CD4-positive, alpha-beta memory T cell (primary cell): ENCODE measurements around the gene SREK1IP1. TPM values are rescaled to one million over a fixed set of nuclear protein-coding genes. Genes with fewer than 3 reads are reported as not detected.

Experiments
- CTCF ChIA-PET: fragments of 350-600 bp; sonication (Branson Sonifier 250); formaldehyde crosslinking; loops from one replicate; lab custom pipeline; 2021; ENCODE audit warnings: inconsistent platforms; ENCODE audit not compliant: partially characterized antibody; lab: Charles Lee
- POLR2A ChIA-PET: fragments of 350-600 bp; sonication (Branson Sonifier 250); formaldehyde crosslinking; loops from one replicate; lab custom pipeline; 2021; ENCODE audit not compliant: partially characterized antibody; lab: Charles Lee
- DNase-seq, 5 donors: peaks; one replicate each; pipeline versions ENCODE4 v3.0.0 to v3.0.0-alpha.2; 2020 to 2022; ENCODE audit warnings: mixed read lengths in 1 of 5
- H3K27ac ChIP-seq: one replicate; pipeline ENCODE4 v1.7.0; 2013; ENCODE audit warnings: low read depth, low read length
- H3K27me3 ChIP-seq: 2 replicates; pipeline ENCODE4 v1.7.0; 2013; ENCODE audit warnings: mild to moderate bottlenecking, low read length, moderate library complexity; ENCODE audit not compliant: insufficient read depth
- H3K36me3 ChIP-seq: 2 replicates; pipeline ENCODE4 v1.7.0; 2013; ENCODE audit warnings: mild to moderate bottlenecking, low read length, moderate library complexity; ENCODE audit not compliant: insufficient read depth
- H3K4me1 ChIP-seq: 2 replicates; pipeline ENCODE4 v1.7.0; 2013; ENCODE audit warnings: mild to moderate bottlenecking, low read length, moderate library complexity; ENCODE audit not compliant: insufficient read depth
- H3K4me3 ChIP-seq, 2 donors: one replicate each; pipeline ENCODE4 v1.7.0; 2013; ENCODE audit warnings: low read length in 2 of 2, mild to moderate bottlenecking in 1 of 2
- H3K9me3 ChIP-seq, 2 donors: one replicate each; pipeline ENCODE4 v1.7.0; 2013; ENCODE audit warnings: low read length in 2 of 2, control low read depth in 1 of 2; ENCODE audit not compliant: control insufficient read depth in 1 of 2
- H3K27ac Mint-ChIP-seq, 7 donors: one replicate each; pipeline ENCODE4 v1.8.0; 2020 to 2021; ENCODE audit warnings: mixed read lengths in 7 of 7, mild to moderate bottlenecking in 6 of 7, inconsistent platforms in 3 of 7, moderate library complexity in 3 of 7
- H3K27me3 Mint-ChIP-seq, 2 donors: one replicate each; pipeline ENCODE4 v1.8.0; 2020 to 2021; ENCODE audit warnings: mixed read lengths in 2 of 2
- H3K36me3 Mint-ChIP-seq, 2 donors: one replicate each; pipeline ENCODE4 v1.8.0; 2020 to 2021; ENCODE audit warnings: mixed read lengths in 2 of 2, inconsistent platforms in 1 of 2, mild to moderate bottlenecking in 1 of 2
- H3K4me1 Mint-ChIP-seq, 4 donors: one replicate each; pipeline ENCODE4 v1.8.0; 2020 to 2021; ENCODE audit warnings: mixed read lengths in 4 of 4, mild to moderate bottlenecking in 1 of 4
- H3K4me3 Mint-ChIP-seq, 8 donors: one replicate each; pipeline ENCODE4 v1.8.0; 2020 to 2021; ENCODE audit warnings: mixed read lengths in 8 of 8, mild to moderate bottlenecking in 7 of 8, moderate library complexity in 6 of 8, inconsistent platforms in 3 of 8
- H3K9me3 Mint-ChIP-seq, 8 donors: one replicate each; pipeline ENCODE4 v1.8.0; 2020 to 2021; ENCODE audit warnings: mixed read lengths in 8 of 8, mild to moderate bottlenecking in 5 of 8, inconsistent platforms in 3 of 8, moderate library complexity in 1 of 8
- intact Hi-C: fragments of 100-400 bp; cut with micrococcal nuclease; formaldehyde crosslinking; loops from one replicate; pipeline ENCODE4 v1.15.1; 2023
- polyA plus RNA-seq, 2 donors: library from polyadenylated mRNA; unstranded; fragments of 300-500 nt; fragmentation: Illumina TruSeq; gene quantifications; one replicate each; pipeline ENCODE4 v1.2.3, GENCODE V29; 2021
- total RNA-seq, 2 experiments: library from RNA; stranded (reverse); gene quantifications; one replicate each; pipeline ENCODE4 v1.2.3, GENCODE V29; 2021

Gene SREK1IP1
- total and polyA plus RNA-seq, 4 experiments from 2014 or later: 18.4 to 28.3 (median 19.8) TPM

DNA sequence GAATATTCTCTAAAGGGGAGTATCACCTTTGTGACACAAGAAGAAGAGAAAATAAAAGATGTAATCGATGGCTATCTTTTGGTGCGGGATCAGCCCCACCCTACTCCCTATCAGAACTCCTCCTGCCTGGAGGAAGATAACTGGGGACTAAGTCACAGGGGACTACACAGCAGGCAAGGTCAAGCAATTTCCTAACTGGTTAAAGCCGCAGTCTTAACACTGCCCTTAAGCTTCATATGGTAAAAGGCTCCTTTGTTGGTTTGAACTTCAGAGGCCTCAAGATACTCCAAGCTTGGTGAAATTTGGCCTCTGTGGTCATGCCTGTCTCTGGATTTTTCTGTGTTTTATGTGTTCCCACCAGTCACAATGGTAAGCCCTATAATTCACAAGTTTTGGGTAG is 79.5 kb downstream of the SREK1IP1 start:
- no peak overlapping the region for H3K4me3 ChIP-seq
- H3K4me1 ChIP-seq: peaks cover 5% of the 10 kb centered on the region
- H3K27me3 ChIP-seq: peaks cover 4% of the 10 kb centered on the region
- ChIA-PET CTCF (no interaction called here), POLR2A (no interaction called here)
- no peaks in the 10 kb centered on the region for H3K36me3 ChIP-seq
- H3K36me3 Mint-ChIP-seq: no peaks in the 10 kb centered on the region
- no peaks in the 10 kb centered on the region for H3K9me3 ChIP-seq
- H3K27me3 Mint-ChIP-seq: peaks cover 19 to 46% of the 10 kb centered on the region in 2 donors
- no peak overlapping the region for H3K27ac ChIP-seq
- intact Hi-C loops: no loop called here
- DNase-seq: no peak
- H3K4me3 Mint-ChIP-seq: no peak overlapping the region
- peaks cover 0 to 4% (median 0%) of the 10 kb centered on the region in 8 donors for H3K9me3 Mint-ChIP-seq
- H3K4me1 Mint-ChIP-seq: peaks cover 4 to 8% (median 6%) of the 10 kb centered on the region in 4 donors
- no peak overlapping the region for H3K27ac Mint-ChIP-seq

GRCh38 chr5:64688391-64688790 is 80.1 kb downstream of the SREK1IP1 start:
- Histone ChIP-seq H3K27ac (no peak overlapping the region), H3K36me3 (no peaks in the 10 kb centered on the region), H3K4me3 (no peak overlapping the region), H3K9me3 (no peaks in the 10 kb centered on the region), H3K27me3 (peaks cover 4% of the 10 kb centered on the region), H3K4me1 (peaks cover 5% of the 10 kb centered on the region)
- ChIA-PET POLR2A (no interaction called here), CTCF (no interaction called here)
- no peak overlapping the region for H3K4me3 Mint-ChIP-seq
- H3K9me3 Mint-ChIP-seq: peaks cover 0 to 2% (median 0%) of the 10 kb centered on the region in 8 donors
- peaks cover 19 to 43% of the 10 kb centered on the region in 2 donors for H3K27me3 Mint-ChIP-seq
- H3K36me3 Mint-ChIP-seq: no peaks in the 10 kb centered on the region
- DNase-seq: no peak
- intact Hi-C loops: no loop called here
- H3K4me1 Mint-ChIP-seq: peaks cover 4 to 8% (median 6%) of the 10 kb centered on the region in 4 donors
- no peak overlapping the region for H3K27ac Mint-ChIP-seq

DNA sequence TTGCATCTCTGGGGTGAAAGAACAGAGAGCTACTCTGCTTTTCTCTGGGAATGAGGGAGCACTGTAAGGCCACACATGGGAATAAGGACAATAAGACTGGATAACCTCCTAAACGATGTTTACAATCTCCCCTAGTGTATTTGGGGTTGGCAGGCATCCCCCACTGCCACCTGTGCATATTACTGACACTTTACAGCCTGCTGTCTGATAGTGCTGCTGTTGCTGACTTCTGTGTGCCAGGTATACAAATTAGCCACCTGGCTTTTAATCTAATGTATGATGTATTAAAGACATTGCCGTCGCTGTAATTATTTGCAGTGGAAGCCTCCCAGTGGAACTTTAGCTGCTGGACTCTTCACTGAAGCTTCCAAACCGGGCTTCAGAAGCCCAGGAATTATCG is 82.6 kb downstream of the SREK1IP1 start:
- H3K27ac Mint-ChIP-seq: no peak overlapping the region
- no peak overlapping the region for H3K4me3 Mint-ChIP-seq
- ChIA-PET CTCF (no interaction called here), POLR2A (no interaction called here)
- Histone ChIP-seq H3K36me3 (no peaks in the 10 kb centered on the region), H3K27me3 (peaks cover 4% of the 10 kb centered on the region), H3K4me1 (peaks cover 5% of the 10 kb centered on the region), H3K27ac (no peak overlapping the region), H3K9me3 (no peaks in the 10 kb centered on the region), H3K4me3 (no peak overlapping the region)
- intact Hi-C loops: no loop called here
- H3K4me1 Mint-ChIP-seq: peaks cover 4 to 8% (median 6%) of the 10 kb centered on the region in 4 donors
- no peaks in the 10 kb centered on the region for H3K9me3 Mint-ChIP-seq
- DNase-seq: no peak
- peaks cover 11 to 31% of the 10 kb centered on the region in 2 donors for H3K27me3 Mint-ChIP-seq
- H3K36me3 Mint-ChIP-seq: no peaks in the 10 kb centered on the region

DNA sequence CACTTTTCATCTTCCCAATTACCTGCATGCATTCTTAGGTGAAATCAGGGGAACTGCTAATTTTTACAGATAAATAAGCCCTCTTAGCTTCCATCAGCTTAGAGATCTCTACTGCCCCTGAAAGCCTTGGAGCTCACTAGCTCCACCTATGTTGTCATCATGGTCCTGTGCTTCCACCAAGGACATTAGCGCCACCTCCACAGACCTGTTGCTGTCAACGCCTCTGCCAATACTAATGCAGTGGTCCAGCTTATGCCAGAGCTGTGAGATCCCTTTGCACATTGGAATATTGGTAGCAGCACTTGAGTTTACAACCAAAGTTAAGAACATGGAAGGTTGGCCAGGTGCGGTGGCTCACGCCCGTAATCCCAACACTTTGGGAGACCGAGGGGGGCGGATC is 85.9 kb downstream of the SREK1IP1 start:
- Histone ChIP-seq H3K27ac (no peak overlapping the region), H3K36me3 (no peaks in the 10 kb centered on the region), H3K4me3 (no peak overlapping the region), H3K27me3 (no peaks in the 10 kb centered on the region), H3K4me1 (no peaks in the 10 kb centered on the region), H3K9me3 (no peaks in the 10 kb centered on the region)
- Mint-ChIP-seq H3K4me1 (peaks cover 0 to 2% (median 0%) of the 10 kb centered on the region in 4 donors), H3K36me3 (no peaks in the 10 kb centered on the region), H3K27ac (no peak overlapping the region), H3K4me3 (no peak overlapping the region), H3K27me3 (peaks cover 5 to 21% of the 10 kb centered on the region in 2 donors), H3K9me3 (no peaks in the 10 kb centered on the region)
- intact Hi-C loops: no loop called here
- DNase-seq: no peak
- POLR2A ChIA-PET: no interaction called here
- CTCF ChIA-PET: no interaction called here

GRCh38 chr5:64680289-64680688 is 88.2 kb downstream of the SREK1IP1 start:
- intact Hi-C loops: no loop called here
- no peaks in the 10 kb centered on the region for H3K36me3 Mint-ChIP-seq
- no peaks in the 10 kb centered on the region for H3K9me3 Mint-ChIP-seq
- H3K4me3 ChIP-seq: no peak overlapping the region
- peaks cover 0 to 2% (median 0%) of the 10 kb centered on the region in 4 donors for H3K4me1 Mint-ChIP-seq
- DNase-seq: no peak
- no peaks in the 10 kb centered on the region for H3K36me3 ChIP-seq
- H3K27me3 Mint-ChIP-seq: peaks cover 6 to 19% of the 10 kb centered on the region in 2 donors
- no peaks in the 10 kb centered on the region for H3K27me3 ChIP-seq
- no peak overlapping the region for H3K27ac ChIP-seq
- no peak overlapping the region for H3K4me3 Mint-ChIP-seq
- H3K9me3 ChIP-seq: no peaks in the 10 kb centered on the region
- CTCF ChIA-PET: no interaction called here
- no peaks in the 10 kb centered on the region for H3K4me1 ChIP-seq
- POLR2A ChIA-PET: no interaction called here
- H3K27ac Mint-ChIP-seq: no peak overlapping the region

- DNase-seq: no peak
- no peaks in the 10 kb centered on the region for H3K36me3 ChIP-seq
- Mint-ChIP-seq H3K4me1 (no peaks in the 10 kb centered on the region), H3K27ac (no peak overlapping the region), H3K27me3 (peaks cover 4 to 16% of the 10 kb centered on the region in 2 donors), H3K9me3 (no peaks in the 10 kb centered on the region), H3K36me3 (no peaks in the 10 kb centered on the region), H3K4me3 (no peak overlapping the region)
- ChIA-PET POLR2A (no interaction called here), CTCF (no interaction called here)
- H3K9me3 ChIP-seq: no peaks in the 10 kb centered on the region
- no peak overlapping the region for H3K27ac ChIP-seq
- intact Hi-C loops: no loop called here
- H3K4me3 ChIP-seq: no peak overlapping the region
- no peaks in the 10 kb centered on the region for H3K4me1 ChIP-seq
- H3K27me3 ChIP-seq: no peaks in the 10 kb centered on the region
Measured at GRCh38 chr5:64678374-64678773, 90.1 kb downstream of the SREK1IP1 start.

DNA sequence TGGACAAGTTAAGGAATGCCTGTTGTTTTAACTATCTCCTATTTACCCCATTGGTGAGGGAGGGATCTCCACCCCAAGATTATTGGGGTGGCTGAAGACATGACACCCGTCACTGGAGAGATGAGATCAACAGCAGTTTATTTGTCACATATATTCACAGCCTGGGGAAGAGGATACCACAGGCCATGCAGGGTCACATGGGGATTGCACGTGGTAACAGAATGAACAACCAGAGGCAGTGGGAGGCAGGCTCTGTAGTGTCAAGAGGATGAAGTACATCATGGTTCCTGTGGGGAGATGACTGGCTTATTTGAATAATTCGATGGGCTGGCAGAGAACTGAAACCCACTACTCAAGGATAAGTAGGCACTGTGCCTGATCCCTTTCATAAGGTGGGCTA is 96.8 kb downstream of the SREK1IP1 start:
- ChIA-PET POLR2A (no interaction called here), CTCF (no interaction called here)
- Mint-ChIP-seq H3K27me3 (peaks cover 1 to 7% of the 10 kb centered on the region in 2 donors), H3K27ac (no peak overlapping the region), H3K36me3 (no peaks in the 10 kb centered on the region), H3K9me3 (peaks cover 0 to 3% (median 0%) of the 10 kb centered on the region in 8 donors), H3K4me1 (no peaks in the 10 kb centered on the region), H3K4me3 (no peak overlapping the region)
- intact Hi-C loops: no loop called here
- Histone ChIP-seq H3K27ac (no peak overlapping the region), H3K36me3 (no peaks in the 10 kb centered on the region), H3K27me3 (no peaks in the 10 kb centered on the region), H3K4me1 (no peaks in the 10 kb centered on the region), H3K9me3 (no peaks in the 10 kb centered on the region), H3K4me3 (no peak overlapping the region)
- DNase-seq: no peak

DNA sequence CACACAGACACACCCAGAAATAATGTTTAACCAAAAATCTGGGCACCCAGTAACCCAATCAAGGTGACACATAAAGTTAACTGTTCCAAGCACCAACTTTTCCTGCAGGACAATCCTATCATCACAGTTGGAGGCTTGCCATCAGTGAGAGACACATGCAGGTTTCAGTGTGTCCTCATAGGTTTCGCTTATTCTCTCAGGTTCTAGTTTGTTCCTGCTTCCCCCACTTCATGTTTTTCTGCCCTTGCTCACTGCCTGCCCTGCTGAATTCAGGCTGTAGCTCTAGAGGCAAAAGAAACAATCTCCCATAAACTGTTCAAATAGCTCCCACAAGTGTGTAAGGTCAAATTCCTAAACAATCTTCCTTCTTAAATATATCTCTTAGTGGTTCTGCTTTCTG is 98.2 kb downstream of the SREK1IP1 start:
- ChIA-PET CTCF (no interaction called here), POLR2A (no interaction called here)
- DNase-seq: no peak
- Mint-ChIP-seq H3K9me3 (peaks cover 0 to 3% (median 0%) of the 10 kb centered on the region in 8 donors), H3K4me1 (no peaks in the 10 kb centered on the region), H3K27me3 (peaks cover 3 to 11% of the 10 kb centered on the region in 2 donors), H3K27ac (no peak overlapping the region), H3K36me3 (no peaks in the 10 kb centered on the region), H3K4me3 (no peak overlapping the region)
- Histone ChIP-seq H3K9me3 (no peaks in the 10 kb centered on the region), H3K4me3 (no peak overlapping the region), H3K27ac (no peak overlapping the region), H3K4me1 (no peaks in the 10 kb centered on the region), H3K27me3 (no peaks in the 10 kb centered on the region), H3K36me3 (no peaks in the 10 kb centered on the region)
- intact Hi-C loops: no loop called here
